GM18526 (cell line): ENCODE results near the gene VSNL1.

Experiments used
- POLR2A ChIP-seq: IDR thresholded peaks from 3 replicates; pipeline ENCODE4 v1.6.1; 2011; ENCODE audit not compliant: insufficient read length; ENCODE audit errors: extremely low read depth

Gene VSNL1

DNA sequence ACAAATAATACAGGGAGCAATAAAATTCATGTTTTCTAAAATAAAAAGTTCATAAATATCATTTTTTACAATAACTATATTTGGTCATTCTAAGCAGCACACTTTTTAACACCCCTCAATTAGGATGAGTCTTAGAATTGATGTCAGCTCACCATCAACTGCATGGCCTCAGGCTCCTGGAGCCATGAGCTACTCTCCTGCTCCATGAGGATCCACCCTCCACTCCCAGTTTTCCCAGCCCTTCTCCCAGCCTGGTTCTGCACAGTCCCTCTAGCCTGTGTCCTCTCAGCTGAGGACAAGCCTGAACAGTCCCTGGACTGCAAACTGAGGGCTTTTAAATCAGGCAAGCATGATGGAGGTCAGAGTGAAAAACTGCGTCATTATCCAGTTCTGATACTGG is 124.0 kb downstream of the VSNL1 start:
- TF ChIP-seq POLR2A: no peak

DNA sequence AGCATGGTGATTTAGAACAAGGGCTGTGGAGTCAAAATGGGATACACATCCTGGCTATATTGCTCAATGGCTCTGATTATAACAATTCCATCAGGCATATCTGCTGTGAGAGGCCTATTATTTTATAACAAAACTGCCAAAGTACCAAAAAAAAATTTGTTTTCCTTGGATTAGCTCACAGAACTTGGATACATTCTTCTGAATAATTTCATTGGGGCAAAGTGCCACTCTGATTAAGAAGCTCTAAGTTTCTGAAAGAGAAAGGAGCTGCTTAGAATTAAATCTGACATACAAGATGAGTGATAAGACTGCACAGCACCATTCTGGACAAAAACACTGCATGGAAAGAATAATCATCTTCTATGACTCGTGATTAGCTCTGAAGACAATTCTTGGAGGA is 127.4 kb downstream of the VSNL1 start:
- no peak for TF ChIP-seq POLR2A

GRCh38 chr2:17672583-17673317 is 132.3 kb downstream of the VSNL1 start:
- TF ChIP-seq POLR2A: no peak

GRCh38 chr2:17674817-17675216 is 134.3 kb downstream of the VSNL1 start:
- TF ChIP-seq POLR2A: no peak

DNA sequence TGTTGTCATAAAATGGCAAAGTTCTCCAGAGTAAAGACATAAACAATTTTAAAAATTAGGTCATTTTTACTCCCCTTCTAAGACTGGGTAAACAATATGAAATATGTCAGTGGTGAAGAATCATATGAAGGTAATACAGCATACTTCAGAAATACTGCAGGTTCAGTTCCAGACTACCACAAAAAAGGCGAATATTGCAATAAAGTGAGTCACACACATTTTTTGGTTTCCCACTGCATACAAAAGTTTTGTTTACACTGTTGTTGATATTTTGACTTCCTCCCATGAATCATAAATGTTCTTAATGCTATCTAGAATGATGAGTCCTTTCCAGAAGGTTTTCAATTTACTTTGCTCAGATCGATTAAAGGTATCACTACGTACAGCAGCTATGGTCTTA is 139.6 kb downstream of the VSNL1 start:
- TF ChIP-seq POLR2A: no peak

DNA sequence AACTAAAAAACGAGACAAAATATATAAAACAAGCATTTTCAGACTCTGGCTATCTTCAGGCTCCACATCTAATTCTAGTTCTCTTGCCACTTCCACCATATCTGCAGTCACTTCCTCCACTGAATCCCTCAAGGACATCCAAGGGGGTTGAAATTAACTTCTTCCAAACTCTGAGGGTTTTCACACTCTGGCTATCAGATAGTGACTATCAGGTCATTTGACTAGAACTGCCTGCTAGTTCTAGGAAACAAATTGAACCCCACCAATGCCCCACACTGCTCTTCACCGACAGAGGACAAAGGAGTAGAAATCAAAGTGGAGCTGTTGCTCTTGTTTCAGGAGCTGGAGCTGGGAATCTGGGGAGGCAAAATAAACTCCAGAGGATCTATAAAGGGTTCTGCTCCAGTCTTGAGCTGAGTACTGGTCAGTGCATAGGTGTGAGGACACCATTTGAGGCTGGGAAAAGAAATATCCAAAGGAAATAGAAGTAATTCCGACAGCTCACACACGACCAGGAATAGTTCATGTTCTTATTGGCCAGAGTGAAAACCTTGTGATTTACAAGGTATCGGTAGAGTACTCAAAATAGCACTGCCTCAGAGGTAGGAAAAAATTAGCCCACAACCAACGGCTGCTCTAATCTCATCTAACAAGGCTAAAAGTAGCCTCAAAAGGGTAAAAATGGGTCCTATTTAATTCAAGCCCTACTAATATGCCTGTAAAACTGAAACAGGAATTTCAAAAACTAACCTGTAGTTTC is 141.8 kb downstream of the VSNL1 start:
- no peak for TF ChIP-seq POLR2A

- TF ChIP-seq POLR2A: no peak
Measured at GRCh38 chr2:17683981-17684380, 143.5 kb downstream of the VSNL1 start.

DNA sequence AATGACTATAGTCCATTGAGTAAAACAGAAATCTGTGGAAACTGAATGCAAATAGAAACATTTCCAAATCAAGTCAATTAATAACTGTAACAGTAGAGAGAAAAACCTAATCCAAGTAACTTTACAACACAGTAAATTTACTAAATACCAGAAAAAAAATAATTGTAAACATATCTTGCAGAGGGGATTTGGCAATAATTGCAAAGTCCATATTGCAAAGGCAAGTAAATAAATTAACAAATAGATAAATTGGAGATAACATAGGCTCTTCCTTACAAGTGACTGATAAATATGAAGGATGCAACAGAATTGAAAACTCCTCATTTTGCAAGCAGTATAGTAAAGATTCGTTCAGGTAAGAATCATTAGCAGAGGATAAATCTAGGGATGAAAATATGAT is 148.1 kb downstream of the VSNL1 start:
- no peak for TF ChIP-seq POLR2A

DNA sequence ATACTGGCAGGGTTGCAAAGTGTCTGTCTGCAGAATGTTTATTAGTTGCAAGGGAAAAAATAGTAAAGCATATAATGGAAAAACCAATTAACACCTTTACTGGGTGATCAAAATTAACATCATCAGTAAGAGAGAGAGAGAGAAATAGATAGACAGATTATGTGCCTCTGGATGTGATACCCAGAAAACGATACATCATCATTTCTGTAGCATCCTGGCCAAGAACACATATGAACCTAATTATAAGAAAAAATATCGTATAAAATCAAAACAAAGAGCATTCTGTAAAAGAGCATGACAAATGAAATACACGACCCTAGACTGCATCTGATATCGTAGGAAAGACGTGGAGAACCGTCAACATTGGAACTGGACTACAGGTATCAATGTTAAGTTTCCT is 148.5 kb downstream of the VSNL1 start:
- no peak for TF ChIP-seq POLR2A

DNA sequence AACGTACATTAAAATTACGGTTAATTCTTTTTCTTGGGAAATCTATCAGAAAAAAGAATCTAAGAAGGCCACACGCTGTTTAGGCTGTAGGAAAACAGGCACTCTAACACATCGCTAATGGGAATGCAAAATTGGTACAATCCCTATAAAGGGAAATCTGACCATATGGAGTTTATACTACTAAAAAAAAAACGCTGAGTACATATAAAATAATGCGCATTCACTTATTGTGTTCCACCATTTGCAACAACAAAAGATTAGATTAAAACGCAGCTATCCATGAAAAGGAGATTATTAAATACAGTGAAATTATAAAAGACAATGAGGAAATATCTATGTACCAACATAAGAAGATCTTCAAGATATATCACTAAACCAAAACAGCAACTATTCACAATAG is 150.3 kb downstream of the VSNL1 start:
- TF ChIP-seq POLR2A: no peak
